Measurements from ENCODE around the gene SORCS2.

Gene SORCS2

DNA sequence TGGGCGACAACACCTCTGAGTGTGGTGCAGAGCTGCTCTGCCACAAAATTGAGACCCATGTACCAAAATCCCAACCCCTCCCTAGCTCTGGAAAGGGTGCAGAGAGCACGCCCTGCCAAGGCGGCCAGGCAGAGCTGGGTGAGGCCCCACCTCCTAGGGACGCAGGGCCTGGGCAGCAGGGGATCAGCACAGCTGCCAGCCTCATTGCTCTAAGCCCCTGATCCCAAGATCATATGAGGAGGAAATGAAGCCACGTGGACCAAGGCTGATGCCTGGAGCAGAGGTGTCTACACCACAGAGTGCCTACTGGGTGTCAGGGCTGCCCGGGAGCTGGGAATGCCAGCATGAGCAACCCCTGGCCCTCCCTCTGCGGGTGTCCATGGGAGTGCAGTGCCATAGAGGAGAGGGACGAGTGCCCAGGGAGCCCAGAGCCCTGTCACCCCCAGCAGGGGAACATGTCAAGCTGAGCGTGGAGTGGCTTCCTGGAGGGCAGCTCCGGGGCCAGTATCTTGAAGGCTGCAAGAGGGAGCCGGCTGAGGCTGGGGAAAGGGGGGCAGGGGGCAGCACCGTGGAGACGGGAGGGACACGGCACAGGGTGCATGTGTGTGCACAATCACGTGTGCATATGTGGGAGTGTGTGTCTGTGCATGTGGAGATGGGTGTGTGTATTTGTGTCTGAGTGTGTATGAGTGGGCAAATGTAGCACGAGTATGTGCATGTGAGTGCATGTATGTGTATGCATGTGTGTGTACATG lies 306.3 kb downstream of the SORCS2 start:
- DNase-seq (ENCODE audit: low read depth): no peak
- TF ChIP-seq, protein P1, sequence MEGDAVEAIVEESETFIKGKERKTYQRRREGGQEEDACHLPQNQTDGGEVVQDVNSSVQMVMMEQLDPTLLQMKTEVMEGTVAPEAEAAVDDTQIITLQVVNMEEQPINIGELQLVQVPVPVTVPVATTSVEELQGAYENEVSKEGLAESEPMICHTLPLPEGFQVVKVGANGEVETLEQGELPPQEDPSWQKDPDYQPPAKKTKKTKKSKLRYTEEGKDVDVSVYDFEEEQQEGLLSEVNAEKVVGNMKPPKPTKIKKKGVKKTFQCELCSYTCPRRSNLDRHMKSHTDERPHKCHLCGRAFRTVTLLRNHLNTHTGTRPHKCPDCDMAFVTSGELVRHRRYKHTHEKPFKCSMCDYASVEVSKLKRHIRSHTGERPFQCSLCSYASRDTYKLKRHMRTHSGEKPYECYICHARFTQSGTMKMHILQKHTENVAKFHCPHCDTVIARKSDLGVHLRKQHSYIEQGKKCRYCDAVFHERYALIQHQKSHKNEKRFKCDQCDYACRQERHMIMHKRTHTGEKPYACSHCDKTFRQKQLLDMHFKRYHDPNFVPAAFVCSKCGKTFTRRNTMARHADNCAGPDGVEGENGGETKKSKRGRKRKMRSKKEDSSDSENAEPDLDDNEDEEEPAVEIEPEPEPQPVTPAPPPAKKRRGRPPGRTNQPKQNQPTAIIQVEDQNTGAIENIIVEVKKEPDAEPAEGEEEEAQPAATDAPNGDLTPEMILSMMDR (conservative IDR thresholded peaks at IDR 0.05; ENCODE audit: low read depth, low read length): no peak
- no peak overlapping the region for H3K4me3 ChIP-seq (ENCODE audit: low read depth, low read length)

DNA sequence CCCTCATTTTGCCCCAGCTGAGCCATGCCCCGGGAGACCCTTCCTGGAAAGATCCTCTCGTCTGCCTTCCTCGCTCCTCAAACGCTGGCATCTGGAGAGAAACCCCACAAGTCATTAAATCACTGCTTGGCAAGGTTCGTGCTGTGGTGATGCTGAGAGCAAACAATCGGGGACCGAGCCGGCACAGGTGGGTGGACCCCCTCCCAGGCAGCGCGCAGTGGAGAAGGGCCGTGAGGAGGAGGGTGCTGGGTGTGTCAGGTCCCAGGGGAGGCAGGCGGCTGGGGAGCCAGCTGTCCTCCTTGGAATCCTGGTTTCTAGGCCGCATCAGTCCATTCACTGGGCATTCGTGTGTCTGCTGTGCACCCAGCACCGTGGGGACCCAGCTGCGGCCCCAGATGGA lies 307.3 kb downstream of the SORCS2 start:
- no peak for DNase-seq (ENCODE audit: low read depth)
- TF ChIP-seq, protein P1 (conservative IDR thresholded peaks at IDR 0.05; ENCODE audit: low read depth, low read length): no peak
- H3K4me3 ChIP-seq (ENCODE audit: low read depth, low read length): no peak overlapping the region

DNA sequence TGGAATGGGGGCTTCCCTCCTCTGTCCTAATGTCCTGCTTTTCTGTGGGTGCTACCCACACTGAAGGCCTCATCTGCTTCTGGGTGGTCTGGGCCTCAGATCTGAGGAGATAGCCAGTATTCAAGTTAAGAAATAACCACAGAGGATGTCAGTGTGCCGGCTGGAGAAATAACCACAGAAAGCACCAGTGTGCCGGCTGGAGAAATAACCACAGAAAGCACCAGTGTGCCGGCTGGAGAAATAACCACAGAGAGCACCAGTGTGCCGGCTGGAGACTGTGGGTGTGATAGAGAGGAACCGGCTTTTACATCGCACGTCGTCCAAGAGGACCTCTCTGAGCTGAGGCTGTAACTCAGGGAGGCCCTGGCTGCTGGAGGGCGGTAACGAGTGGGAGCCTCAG lies 308.1 kb downstream of the SORCS2 start:
- H3K4me3 ChIP-seq (ENCODE audit: low read depth, low read length): no peak overlapping the region
- DNase-seq (ENCODE audit: low read depth): no peak
- TF ChIP-seq, protein P1 (conservative IDR thresholded peaks at IDR 0.05; ENCODE audit: low read depth, low read length): no peak

DNA sequence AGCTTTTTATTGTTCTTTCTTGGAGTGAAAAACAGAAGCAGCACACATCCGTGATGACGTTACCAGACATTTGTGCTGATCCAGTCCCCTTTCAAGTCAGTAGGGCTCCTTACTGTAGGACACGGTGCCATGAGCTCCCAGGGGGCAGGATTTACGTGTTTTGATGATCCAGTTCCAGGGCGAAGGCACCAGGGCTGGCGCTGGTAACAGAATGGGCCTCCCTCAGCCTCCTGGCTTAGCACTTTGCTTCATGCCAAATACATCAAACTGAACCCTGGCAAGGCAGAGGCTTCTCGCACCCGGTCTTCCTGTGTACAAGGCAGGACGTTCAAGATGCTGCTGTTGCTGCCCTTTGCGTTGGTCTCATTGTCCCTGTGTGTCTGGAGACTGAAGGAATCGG lies 309.0 kb downstream of the SORCS2 start:
- H3K4me3 ChIP-seq (ENCODE audit: low read depth, low read length): no peak overlapping the region
- DNase-seq (ENCODE audit: low read depth): no peak
- TF ChIP-seq, protein P1 (conservative IDR thresholded peaks at IDR 0.05; ENCODE audit: low read depth, low read length): no peak

DNA sequence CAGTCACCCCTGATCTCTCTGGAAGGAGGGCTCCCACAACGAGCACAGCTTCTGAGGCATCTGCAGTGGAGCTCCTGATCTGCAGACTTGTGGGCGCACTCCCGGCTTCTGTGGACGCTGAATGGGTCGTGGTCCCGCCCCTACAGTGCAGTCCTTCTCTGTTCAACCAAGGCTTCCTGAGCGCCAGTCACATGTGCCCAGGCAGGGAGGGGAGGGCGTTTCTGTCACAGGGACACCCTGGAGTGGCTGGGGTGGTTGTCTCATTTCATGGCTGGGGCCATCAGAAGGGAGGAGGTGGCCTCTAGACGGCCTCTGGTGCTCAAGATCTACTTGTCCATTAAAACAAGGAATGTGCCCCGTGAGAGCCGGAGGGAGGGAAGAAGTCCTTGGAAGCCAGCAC lies 309.5 kb downstream of the SORCS2 start:
- H3K4me3 ChIP-seq (ENCODE audit: low read depth, low read length): no peak overlapping the region
- TF ChIP-seq, protein P1 (conservative IDR thresholded peaks at IDR 0.05; ENCODE audit: low read depth, low read length): no peak
- no peak for DNase-seq (ENCODE audit: low read depth)

DNA sequence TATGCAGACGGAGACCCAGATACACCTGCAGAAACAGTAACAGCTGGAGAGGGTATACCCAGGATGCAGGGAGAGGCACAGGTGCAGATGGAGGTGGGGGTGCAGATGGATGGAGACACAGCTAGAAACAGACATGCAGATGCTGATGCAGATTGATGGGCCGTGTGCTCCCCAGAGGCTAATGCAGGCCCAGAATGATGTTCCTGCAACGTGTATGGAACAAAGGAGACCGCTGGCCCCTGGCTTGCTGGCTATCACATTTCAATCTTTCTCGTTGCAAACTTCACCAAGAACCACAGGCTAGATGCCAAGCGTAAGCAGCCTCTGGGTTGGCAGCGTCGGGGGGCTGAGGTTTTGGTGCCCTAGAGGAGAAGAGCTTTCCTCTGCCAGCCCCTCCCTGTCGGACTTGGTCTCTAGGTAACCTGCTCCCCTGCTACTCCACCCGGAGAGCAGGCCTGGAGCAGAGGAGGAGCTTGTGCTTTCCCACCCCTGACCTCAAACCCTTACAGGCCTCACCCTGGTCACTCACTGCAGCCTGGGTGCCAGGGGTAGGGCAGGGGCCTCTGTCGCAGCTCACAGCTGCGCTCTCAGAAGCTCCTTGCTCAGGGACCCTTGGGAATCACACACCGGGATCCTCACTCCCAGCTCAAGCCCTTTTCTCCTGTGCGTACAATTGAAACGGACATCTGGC lies 311.4 kb downstream of the SORCS2 start:
- DNase-seq (ENCODE audit: low read depth): no peak
- TF ChIP-seq, protein P1 (conservative IDR thresholded peaks at IDR 0.05; ENCODE audit: low read depth, low read length): no peak
- no peak overlapping the region for H3K4me3 ChIP-seq (ENCODE audit: low read depth, low read length)

Measured in choroid plexus epithelial cell (primary cell).